Endothelial cell (in vitro differentiated cells): ENCODE data around the gene SOX11. TPM values are rescaled to one million over a fixed set of nuclear protein-coding genes. Genes with fewer than 3 reads are reported as not detected.
"Not testable (repeated sequence)": the region's sequence is repeated elsewhere in the genome, so short reads cannot be mapped to it uniquely, and the experiment has no call there.

Source experiments
- DNase-seq: peaks from one replicate; pipeline ENCODE4 v3.0.0; 2021; ENCODE audit warnings: low spot score
- H3K27ac Mint-ChIP-seq: one replicate; pipeline ENCODE4 v1.8.0; 2021; ENCODE audit warnings: mixed read lengths, inconsistent platforms; ENCODE audit not compliant: unreplicated experiment
- H3K27me3 Mint-ChIP-seq: one replicate; pipeline ENCODE4 v1.8.0; 2021; ENCODE audit warnings: mild to moderate bottlenecking, moderate library complexity, mixed read lengths, inconsistent platforms; ENCODE audit not compliant: unreplicated experiment
- H3K36me3 Mint-ChIP-seq: one replicate; pipeline ENCODE4 v1.8.0; 2021; ENCODE audit warnings: mild to moderate bottlenecking, low read depth, mixed read lengths, inconsistent platforms; ENCODE audit not compliant: unreplicated experiment
- H3K4me1 Mint-ChIP-seq: one replicate; pipeline ENCODE4 v1.8.0; 2021; ENCODE audit warnings: mild to moderate bottlenecking, mixed read lengths, inconsistent platforms; ENCODE audit not compliant: unreplicated experiment
- H3K4me3 Mint-ChIP-seq: one replicate; pipeline ENCODE4 v1.8.0; 2021; ENCODE audit warnings: mild to moderate bottlenecking, mixed read lengths, inconsistent platforms; ENCODE audit not compliant: unreplicated experiment
- H3K9me3 Mint-ChIP-seq: one replicate; pipeline ENCODE4 v1.8.0; 2021; ENCODE audit warnings: mixed read lengths, inconsistent platforms; ENCODE audit not compliant: unreplicated experiment
- long read RNA-seq: library from polyadenylated mRNA; unstranded; transcript quantifications from one replicate; pipeline ENCODE4 v2.0.0, GENCODE V29; 2020; ENCODE audit not compliant: unreplicated experiment
- total RNA-seq: library from RNA; stranded (reverse); fragmentation: NEBNext Ultra II Directional; extraction: Animal tissue kit (Norgen Biotek cat#: 25700); gene quantifications from one replicate; pipeline ENCODE4 v1.2.1, GENCODE V29; 2021; ENCODE audit not compliant: unreplicated experiment
- TF ChIP-seq, protein P1 (sequence below): fragments of 200-600 bp; sonication (generic); IDR thresholded peaks from one replicate; pipeline ENCODE4 v1.5.0; 2021; ENCODE audit warnings: antibody characterized with exemption; ENCODE audit not compliant: unreplicated experiment

SOX11 gene
- total RNA-seq: 39.4 TPM
- long read RNA-seq, full-length matches to known transcripts: 31 of 31 reads
- long read RNA-seq, partial matches to known transcripts: 0 of 31 reads
- long read RNA-seq, other reads (novel, unspliced or antisense): 0 of 31 reads

DNA sequence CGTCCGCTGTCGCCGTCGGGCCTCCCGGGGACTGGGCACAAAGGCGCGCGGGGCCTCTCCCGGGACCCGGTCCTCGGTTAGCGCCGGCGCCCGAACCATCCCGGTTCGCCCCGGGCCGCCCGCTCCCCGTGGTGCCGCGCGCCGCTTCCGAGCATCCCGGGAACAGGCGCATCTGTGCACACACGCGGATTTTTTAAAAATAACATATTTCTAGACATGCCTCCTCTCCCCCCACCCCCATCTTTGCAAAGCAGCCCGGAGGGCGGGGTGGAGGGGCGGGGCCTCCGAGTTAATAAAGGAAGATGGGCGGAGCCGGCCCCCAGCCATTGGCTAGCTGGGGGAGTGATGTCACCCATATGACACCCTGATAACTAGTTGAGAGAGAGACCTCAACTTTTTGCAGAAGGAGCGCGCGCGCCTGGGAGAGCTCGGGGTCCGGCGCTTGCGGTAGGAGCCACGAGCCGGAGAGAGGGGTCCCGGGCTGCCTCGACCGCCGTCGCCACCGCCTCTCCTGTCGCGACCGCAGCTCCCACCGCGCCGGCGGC lies at the start of gene SOX11:
Gene SOX11 (plus strand): TSS at position 400 of the 545 bp plus-strand sequence. CDS start 338 bp downstream, outside the sequence.
- Mint-ChIP-seq H3K4me1 (peaks cover 27% of the 10 kb centered on the region), H3K27me3 (peaks cover 21% of the 10 kb centered on the region), H3K36me3 (peaks cover 17% of the 10 kb centered on the region), H3K27ac (peak within 1 kb of the TSS; percentile 70), H3K4me3 (peak within 1 kb of the TSS; percentile 98), H3K9me3 (no peaks in the 10 kb centered on the region)
- peak; percentile 88 for DNase-seq
- TF ChIP-seq, protein P1, sequence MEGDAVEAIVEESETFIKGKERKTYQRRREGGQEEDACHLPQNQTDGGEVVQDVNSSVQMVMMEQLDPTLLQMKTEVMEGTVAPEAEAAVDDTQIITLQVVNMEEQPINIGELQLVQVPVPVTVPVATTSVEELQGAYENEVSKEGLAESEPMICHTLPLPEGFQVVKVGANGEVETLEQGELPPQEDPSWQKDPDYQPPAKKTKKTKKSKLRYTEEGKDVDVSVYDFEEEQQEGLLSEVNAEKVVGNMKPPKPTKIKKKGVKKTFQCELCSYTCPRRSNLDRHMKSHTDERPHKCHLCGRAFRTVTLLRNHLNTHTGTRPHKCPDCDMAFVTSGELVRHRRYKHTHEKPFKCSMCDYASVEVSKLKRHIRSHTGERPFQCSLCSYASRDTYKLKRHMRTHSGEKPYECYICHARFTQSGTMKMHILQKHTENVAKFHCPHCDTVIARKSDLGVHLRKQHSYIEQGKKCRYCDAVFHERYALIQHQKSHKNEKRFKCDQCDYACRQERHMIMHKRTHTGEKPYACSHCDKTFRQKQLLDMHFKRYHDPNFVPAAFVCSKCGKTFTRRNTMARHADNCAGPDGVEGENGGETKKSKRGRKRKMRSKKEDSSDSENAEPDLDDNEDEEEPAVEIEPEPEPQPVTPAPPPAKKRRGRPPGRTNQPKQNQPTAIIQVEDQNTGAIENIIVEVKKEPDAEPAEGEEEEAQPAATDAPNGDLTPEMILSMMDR: no peak

DNA sequence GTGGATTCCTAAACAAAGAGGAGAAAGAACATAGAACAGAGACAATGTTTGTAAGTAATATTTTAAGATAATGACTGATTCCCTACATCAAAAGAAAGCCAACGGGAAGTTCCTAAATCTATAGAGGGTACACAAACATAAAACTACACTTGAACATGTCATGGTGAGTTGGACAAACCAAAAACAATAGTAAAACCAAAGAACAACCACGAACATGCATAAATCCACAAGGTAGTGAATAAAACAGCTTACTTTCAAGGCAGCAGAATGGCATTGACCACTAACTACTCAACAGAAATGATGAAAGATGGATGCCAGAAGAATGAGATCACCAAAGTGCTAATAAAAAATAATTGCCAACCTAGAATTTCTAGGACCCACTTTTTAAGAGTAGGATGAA lies 39.5 kb upstream of the SOX11 start:
- H3K4me1 Mint-ChIP-seq, H3K4me3 Mint-ChIP-seq, H3K27ac Mint-ChIP-seq, H3K27me3 Mint-ChIP-seq, H3K36me3 Mint-ChIP-seq, DNase-seq, H3K9me3 Mint-ChIP-seq: not testable (repeated sequence)

DNA sequence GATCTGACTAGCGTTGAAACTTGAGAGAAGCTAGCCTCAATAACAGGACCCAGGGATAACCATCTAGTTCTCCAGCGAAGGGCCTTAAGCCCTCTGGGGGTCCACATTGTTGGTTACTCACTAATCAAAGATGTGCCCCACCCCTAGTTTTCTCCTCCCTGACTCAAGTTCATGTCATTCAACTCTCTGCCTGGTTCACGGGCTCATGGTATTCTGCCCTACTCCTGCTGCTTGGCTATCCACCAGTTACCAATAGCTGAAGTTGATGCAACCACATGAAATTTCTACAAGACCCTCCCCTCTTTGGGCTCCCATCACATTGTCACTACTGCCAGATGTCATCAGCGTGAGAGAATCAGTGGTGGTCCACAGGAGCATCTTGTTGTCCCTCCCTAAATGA lies 38.4 kb upstream of the SOX11 start:
- H3K36me3 Mint-ChIP-seq, DNase-seq, H3K27me3 Mint-ChIP-seq, H3K9me3 Mint-ChIP-seq, H3K4me1 Mint-ChIP-seq, H3K27ac Mint-ChIP-seq, H3K4me3 Mint-ChIP-seq: not testable (repeated sequence)

DNA sequence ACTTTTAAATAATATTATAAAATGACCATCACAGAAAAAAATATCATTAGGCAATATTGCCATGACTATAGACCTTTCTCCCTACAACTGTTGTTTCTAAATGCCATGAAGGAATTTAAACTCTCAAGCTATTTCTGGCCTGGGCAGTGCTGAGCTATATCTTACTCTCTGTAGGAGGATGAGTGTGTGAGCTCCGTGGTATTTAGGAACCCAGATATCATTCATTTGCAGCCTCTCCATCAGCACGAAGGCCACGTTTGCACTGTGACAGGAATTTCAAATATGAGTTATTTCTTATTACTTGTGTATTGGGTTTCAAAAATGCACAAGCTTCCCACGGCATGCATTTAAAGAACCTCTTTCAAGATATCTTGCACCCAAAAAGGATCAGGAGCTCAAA lies 35.0 kb upstream of the SOX11 start:
- Mint-ChIP-seq H3K27ac (no peak overlapping the region), H3K4me3 (no peak overlapping the region), H3K36me3 (no peaks in the 10 kb centered on the region), H3K9me3 (no peaks in the 10 kb centered on the region), H3K27me3 (no peaks in the 10 kb centered on the region), H3K4me1 (no peaks in the 10 kb centered on the region)
- DNase-seq: no peak
- TF ChIP-seq, protein P1: no peak

DNA sequence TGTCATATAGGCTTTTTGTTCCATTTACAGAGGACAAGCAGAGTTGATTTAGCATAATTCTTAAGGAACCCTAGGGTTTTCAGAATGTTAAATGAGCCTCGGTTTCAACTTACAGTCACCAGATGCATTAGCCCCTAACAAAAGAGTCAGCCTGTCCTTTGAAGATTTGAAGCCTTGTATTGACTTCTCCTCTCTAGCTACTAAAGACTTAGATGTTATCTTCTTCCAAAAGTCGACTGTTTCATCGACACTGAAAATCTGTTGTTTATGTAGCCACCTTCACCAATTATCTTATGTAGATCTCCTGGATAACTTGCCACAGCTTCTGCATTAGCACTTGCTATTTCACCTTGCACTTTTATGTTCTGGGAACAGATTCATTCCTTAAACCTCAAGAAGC lies 31.6 kb upstream of the SOX11 start:
- DNase-seq: no peak
- no peaks in the 10 kb centered on the region for H3K27me3 Mint-ChIP-seq
- no peaks in the 10 kb centered on the region for H3K36me3 Mint-ChIP-seq
- no peak overlapping the region for H3K27ac Mint-ChIP-seq
- TF ChIP-seq, protein P1: no peak
- no peak overlapping the region for H3K4me3 Mint-ChIP-seq
- no peaks in the 10 kb centered on the region for H3K9me3 Mint-ChIP-seq
- H3K4me1 Mint-ChIP-seq: no peaks in the 10 kb centered on the region

DNA sequence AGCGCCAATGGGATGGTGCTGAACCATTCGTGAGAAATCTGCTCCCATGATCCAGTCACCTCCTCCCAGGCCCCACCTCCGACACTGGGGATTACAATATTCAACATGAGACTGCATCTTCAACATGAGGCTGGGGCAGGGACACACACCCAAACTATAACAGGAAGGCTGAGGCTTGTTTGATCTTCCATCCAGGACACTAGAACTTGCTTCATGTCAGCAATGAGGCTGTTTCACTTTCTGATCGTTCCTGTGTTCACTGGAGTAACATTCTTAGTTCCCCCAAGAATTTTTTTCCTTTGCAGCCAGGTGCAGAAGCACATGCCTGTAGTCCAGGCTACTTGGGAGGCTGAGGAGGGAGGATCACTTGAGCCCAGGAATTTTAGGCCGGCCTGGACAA lies 30.8 kb upstream of the SOX11 start:
- H3K4me1 Mint-ChIP-seq: no peaks in the 10 kb centered on the region
- no peak for DNase-seq
- H3K27ac Mint-ChIP-seq: no peak overlapping the region
- no peaks in the 10 kb centered on the region for H3K36me3 Mint-ChIP-seq
- TF ChIP-seq, protein P1: no peak
- H3K4me3 Mint-ChIP-seq: no peak overlapping the region
- no peaks in the 10 kb centered on the region for H3K9me3 Mint-ChIP-seq
- H3K27me3 Mint-ChIP-seq: peaks cover 1% of the 10 kb centered on the region
